Colon (tissue), 2 donors: Measurements from ENCODE around the gene BCL2L2.

Experiments
- FAIRE-seq: peaks from 2 replicates; lab custom pipeline; 2012; peaks lifted over from hg19 to GRCh38; lab: Jason Lieb, UNC
- donor health status: control.
- donor health status: control.

Gene BCL2L2

DNA sequence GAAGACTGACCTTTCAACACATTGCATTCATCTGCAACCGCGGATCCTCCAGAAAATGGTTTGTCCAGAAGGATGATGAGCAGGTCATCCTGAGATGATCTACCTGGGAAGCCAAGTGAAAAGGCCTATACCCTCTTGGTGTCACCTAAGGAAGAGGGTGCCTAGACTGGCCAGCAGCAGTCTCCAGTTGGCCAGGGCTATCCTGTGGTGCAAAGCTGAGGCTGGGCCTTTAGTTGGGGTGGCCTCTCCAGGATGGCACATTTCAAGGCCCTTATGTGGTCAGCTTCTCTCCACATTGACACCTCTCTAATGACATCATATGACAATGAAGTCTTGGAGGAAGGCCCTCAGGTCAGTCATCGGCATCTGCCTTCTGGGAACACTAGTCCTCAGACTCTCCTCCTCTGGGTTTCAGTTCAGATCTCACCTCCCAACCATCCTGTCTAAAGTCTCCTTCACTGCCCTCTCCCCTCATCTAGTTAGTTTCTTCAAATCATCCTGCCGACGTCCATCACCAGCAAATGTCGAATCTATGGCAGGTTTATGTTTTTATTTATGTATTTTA, 49.3 kb downstream of the BCL2L2 start:
- no peak for FAIRE-seq

DNA sequence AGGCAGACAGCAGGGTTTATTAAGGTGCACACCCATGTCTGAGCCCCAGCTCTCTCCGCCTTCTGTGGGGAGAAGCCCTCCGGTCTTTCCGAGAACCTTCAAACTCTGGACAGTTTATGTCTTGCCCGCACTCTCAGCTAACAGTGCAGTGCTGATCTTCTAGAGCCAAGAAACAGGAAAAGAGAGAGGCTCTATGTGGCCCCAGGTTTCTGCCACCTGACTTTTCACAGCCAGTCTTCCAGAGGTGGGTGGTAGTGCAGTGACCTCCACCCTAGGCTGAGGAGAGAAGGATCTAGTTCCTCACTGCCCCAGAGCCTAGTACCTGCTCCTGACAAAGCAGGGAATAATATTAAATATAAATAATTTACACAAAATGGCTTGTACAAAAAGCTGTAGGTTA, 50.0 kb downstream of the BCL2L2 start:
- FAIRE-seq = no peak

DNA sequence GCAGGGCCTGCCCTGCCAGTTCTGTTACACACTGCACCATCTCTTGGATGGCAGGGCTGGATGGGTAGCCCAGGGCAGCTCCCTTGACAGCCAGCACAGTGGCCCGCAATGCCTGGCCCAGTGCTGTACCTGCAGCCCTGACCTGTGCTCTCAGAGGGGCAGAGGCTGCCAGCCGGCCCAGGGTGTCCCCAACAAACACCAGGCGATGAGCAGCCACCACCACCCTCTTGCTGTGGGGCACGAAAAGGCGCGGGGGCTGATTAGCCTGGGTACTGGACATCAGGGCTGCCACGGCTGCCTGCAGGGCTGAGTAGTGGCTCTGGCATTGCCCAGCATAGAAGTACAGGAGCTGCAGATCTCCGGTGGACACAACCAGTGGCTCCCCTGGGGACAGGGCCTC, 50.6 kb downstream of the BCL2L2 start:
- FAIRE-seq = no peak

DNA sequence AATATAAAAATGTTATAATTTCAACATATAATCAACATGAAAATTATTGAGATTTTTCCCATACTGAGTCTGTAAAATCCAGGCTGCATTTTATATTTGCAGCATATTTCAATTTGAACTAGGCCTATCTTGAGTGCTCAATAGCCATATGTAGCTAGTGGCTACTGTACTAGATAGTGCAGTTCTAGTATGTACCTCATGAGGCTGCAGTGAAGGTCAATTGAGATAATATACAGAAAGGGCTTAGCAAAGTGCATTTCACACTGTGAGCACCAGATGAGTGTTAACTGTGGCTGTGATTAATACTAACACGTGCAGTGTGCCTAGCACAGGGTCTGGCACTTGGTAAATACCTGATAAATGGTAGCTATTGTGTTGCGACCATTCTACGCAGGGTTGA, 51.4 kb downstream of the BCL2L2 start:
- no peak for FAIRE-seq

DNA sequence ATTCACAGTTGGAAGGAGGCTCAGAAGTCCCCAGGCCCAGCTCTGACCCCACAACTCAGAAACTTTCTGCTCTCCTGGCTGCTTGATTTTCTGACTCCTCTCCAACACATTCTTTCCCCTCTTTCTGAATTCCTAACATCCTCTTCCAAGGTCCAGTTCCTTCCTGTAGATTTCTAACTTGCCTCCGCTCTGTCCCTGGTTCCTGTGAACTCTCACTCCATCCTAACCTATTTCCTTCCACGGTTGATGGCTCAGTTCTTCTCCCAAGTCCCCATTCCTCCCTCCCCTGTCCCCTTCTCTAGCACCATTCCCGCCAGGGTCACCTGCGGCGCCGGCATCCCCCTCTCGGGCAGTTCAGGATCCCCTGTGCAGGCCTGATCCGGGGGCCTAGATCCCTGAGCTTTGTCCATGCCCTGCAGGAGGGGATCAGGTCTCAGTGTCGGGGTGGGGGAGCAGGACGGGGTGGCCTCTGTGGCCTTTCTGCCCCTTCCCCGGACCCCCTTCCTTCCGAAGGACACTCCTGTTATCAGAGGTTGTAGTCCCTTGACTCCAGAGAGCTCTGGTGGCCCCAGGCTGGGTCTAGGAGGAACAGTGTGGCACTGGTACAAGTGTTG, 52.0 kb downstream of the BCL2L2 start:
- no peak for FAIRE-seq

DNA sequence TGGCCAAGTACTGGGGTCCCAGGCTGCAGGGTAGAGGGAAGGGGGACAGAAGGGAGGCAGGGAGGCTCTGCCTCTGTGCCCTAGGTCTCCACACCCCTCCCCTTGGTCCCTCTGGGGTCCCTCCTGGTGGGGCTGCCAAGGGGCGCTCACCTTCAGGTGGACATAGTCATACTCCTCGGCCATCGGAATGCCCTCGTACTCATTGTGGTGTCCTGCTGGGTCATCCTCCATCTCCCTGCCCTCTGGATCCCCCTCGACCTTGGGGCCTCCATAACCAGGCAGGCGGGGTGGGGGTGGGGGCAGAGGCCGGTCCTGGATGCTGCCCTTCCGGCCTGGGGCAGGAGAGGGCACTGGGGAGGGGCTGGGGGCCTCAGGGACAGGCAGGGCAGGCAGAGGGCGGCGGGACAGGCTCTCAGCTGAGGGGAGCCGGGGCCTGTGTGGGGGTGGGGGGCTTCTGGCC, 52.6 kb downstream of the BCL2L2 start:
- no peak for FAIRE-seq

DNA sequence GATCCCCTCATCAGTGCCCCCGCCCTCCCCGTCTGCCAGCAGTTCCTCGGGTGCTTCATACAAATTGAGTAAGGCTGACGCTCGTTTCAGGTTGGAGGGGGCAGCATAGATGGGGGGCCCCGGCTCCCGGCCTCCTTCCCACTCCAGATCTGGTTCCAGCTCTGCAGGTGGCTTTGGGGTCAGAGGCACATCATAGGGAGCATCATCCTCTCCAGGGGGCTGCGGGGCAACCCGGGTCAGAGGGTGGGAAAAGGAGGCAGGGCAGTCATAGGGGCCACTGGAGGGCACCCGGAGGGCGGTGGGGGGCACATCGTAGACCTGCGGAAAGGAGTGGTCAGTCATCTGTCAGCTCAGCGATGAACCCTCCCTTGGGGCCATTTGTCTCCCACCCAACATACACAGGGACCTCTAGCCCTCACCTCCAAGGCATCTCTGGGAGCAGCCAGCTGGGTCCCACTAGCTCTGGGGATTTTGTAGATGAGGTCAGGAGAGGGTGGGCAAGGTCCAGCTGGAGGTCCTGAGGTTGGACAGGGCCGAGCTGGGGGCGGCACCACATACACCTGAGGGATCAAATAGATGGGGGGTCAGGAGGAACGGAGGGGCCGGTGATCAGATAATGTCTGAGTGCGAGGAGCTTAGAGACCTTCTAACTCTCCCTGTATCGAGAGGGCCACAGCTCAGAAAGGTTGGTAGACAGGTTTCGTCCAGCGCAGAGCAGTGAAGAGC, 53.3 kb downstream of the BCL2L2 start:
- no peak for FAIRE-seq

DNA sequence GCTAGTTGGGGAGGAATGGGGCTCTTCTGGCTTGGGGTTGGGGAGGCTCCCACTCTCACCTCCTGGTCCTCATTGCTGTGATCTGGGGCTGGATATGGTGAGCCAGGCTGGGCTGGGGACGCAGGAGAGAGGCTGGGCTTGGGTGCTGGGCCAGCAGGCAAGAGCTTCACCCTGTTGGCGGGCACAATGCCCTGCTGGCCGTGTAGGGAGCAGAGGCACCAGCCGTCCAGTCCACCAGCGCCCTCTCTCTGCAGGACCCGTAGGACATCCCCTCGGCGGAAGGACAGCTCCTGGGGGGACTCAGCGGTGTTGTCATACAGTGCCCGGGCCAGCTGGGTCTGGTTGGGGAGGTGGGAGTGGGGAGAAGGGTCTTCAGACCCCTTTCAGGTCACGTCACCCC, 53.9 kb downstream of the BCL2L2 start:
- no peak for FAIRE-seq

DNA sequence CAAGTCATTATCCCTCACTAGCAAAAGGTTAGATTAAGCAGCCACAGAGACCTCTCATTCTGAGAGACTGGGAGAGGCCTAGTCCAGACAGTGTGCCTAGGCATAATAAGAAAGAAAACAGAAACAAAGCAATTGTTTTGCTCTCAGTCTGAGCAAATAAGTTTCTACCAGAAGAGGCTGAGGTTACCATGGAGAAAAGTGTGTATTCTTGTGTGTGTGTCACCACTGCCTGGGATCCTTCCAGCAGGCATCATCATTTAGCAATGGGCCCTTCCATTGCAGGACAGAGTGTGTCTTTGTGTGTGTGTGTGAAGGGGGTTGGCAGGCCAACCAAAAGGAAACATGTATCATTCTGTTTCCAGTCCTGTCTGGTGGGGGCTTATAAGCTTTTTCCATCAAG, 54.7 kb downstream of the BCL2L2 start:
- no peak for FAIRE-seq
